ENCODE results near the gene NTF3.

GRCh38 chr12:5515458-5515857, 83.5 kb downstream of the NTF3 start:
- TF ChIP-seq POLR2A (IDR thresholded peaks at IDR 0.05; ENCODE audit: low read depth, low read length) (no peak), POLR2AphosphoS5 (IDR thresholded peaks at IDR 0.05; ENCODE audit: low read depth, low read length) (no peak), TAF1 (IDR thresholded peaks at IDR 0.05; ENCODE audit: borderline replicate concordance, low read depth, low read length) (no peak)

Data from GM12892 (cell line).